ENCODE data around the gene ZSCAN5C.
"Not testable (repeated sequence)": the region's sequence is repeated elsewhere in the genome, so short reads cannot be mapped to it uniquely, and the experiment has no call there.

ZSCAN5C gene

GRCh38 chr19:56191711-56192110 lies 10.4 kb upstream of the ZSCAN5C start:
- no peak for DNase-seq (ENCODE audit: low read depth)

- DNase-seq (ENCODE audit: low read depth) = no peak
These were observed 8.0 kb upstream of the ZSCAN5C start for GRCh38 chr19:56193981-56194640.

- DNase-seq (ENCODE audit: low read depth) = not testable (repeated sequence)
These were observed 4.4 kb upstream of the ZSCAN5C start, which contains the start of gene ZSCAN5B for GRCh38 chr19:56197646-56198045. Gene ZSCAN5B, minus strand, starts transcription at chr19:56197783. Its CDS starts 4,731 bp downstream, at chr19:56193052.

GRCh38 chr19:56199687-56200086 lies 2.4 kb upstream of the ZSCAN5C start:
- DNase-seq (ENCODE audit: low read depth) = no peak

GRCh38 chr19:56207581-56207980 lies 5.5 kb downstream of the ZSCAN5C start:
- DNase-seq (ENCODE audit: low read depth) = not testable (repeated sequence)

GRCh38 chr19:56209091-56209490 lies 7.0 kb downstream of the ZSCAN5C start:
- DNase-seq (ENCODE audit: low read depth) = no peak

- not testable (repeated sequence) for DNase-seq (ENCODE audit: low read depth)
These were observed 8.0 kb downstream of the ZSCAN5C start for GRCh38 chr19:56210036-56210435.

GRCh38 chr19:56211718-56212117 lies 9.6 kb downstream of the ZSCAN5C start:
- no peak for DNase-seq (ENCODE audit: low read depth)

- DNase-seq (ENCODE audit: low read depth) = no peak
These were observed 15.2 kb downstream of the ZSCAN5C start for GRCh38 chr19:56217039-56217949.

GRCh38 chr19:56218961-56219360 lies 16.9 kb downstream of the ZSCAN5C start:
- DNase-seq (ENCODE audit: low read depth) = no peak

GRCh38 chr19:56221442-56221841 lies 19.4 kb downstream of the ZSCAN5C start:
- DNase-seq (ENCODE audit: low read depth) = not testable (repeated sequence)

GRCh38 chr19:56221851-56222250 lies 19.8 kb downstream of the ZSCAN5C start:
- DNase-seq (ENCODE audit: low read depth) = no peak

- no peak for DNase-seq (ENCODE audit: low read depth)
These were observed 20.8 kb downstream of the ZSCAN5C start for GRCh38 chr19:56222901-56223300.

GRCh38 chr19:56223481-56223880 lies 21.4 kb downstream of the ZSCAN5C start:
- no peak for DNase-seq (ENCODE audit: low read depth)

- DNase-seq (ENCODE audit: low read depth) = no peak
These were observed 43.2 kb downstream of the ZSCAN5C start for GRCh38 chr19:56245121-56245740.

- not testable (repeated sequence) for DNase-seq (ENCODE audit: low read depth)
These were observed 43.7 kb downstream of the ZSCAN5C start for GRCh38 chr19:56245764-56246163.

- DNase-seq (ENCODE audit: low read depth) = not testable (repeated sequence)
These were observed 46.8 kb downstream of the ZSCAN5C start for GRCh38 chr19:56248736-56249338.

GRCh38 chr19:56252699-56253422 lies 50.8 kb downstream of the ZSCAN5C start:
- DNase-seq (ENCODE audit: low read depth) = peak; percentile 27

- DNase-seq (ENCODE audit: low read depth) = no peak
These were observed 51.7 kb downstream of the ZSCAN5C start for GRCh38 chr19:56253737-56254136.

GRCh38 chr19:56258272-56258671 lies 56.2 kb downstream of the ZSCAN5C start:
- DNase-seq (ENCODE audit: low read depth) = no peak

Data from activated T-helper 1 cell treated with Interleukin-2 at 50 U/mL for 16 hours (primary cell).